HG03378 (cell line): ENCODE measurements around the gene TAS1R2.
A peak's percentile ranks its signal among the peaks of the same experiment; 100 is the strongest.
"Not testable (repeated sequence)": the region's sequence is repeated elsewhere in the genome, so short reads cannot be mapped to it uniquely, and the experiment has no call there.

Experiments
- ATAC-seq: cut with Tn5 transposase; IDR thresholded peaks from one replicate; pipeline ENCODE4 v1.9.1; 2021; ENCODE audit warnings: mild to moderate bottlenecking, moderate library complexity; ENCODE audit not compliant: unreplicated experiment

Gene TAS1R2

DNA sequence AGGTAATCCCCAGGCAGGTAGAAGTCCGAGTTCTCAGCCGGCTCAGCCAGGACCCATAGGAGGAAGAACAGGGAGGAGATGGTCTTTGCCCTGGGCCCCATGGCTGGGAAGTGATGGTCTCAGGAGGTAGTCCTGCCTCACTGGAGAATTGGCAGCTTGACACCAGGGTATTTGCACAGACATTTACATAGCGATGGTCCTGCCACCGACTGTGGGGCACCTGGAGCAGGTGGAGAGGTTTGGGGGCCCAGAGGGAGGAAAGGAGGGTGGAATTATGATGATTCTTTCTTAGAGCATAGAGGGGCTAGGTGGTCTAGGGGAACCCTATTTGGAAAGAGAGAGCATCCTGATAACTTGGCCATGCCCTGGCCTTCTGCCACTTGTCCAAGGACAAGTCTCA, at the start of gene TAS1R2:
TAS1R2 (minus strand) TSS at position 101 of the 400 bp plus-strand sequence; CDS start at position 101, 0 bp downstream.
- ATAC-seq: no peak

DNA sequence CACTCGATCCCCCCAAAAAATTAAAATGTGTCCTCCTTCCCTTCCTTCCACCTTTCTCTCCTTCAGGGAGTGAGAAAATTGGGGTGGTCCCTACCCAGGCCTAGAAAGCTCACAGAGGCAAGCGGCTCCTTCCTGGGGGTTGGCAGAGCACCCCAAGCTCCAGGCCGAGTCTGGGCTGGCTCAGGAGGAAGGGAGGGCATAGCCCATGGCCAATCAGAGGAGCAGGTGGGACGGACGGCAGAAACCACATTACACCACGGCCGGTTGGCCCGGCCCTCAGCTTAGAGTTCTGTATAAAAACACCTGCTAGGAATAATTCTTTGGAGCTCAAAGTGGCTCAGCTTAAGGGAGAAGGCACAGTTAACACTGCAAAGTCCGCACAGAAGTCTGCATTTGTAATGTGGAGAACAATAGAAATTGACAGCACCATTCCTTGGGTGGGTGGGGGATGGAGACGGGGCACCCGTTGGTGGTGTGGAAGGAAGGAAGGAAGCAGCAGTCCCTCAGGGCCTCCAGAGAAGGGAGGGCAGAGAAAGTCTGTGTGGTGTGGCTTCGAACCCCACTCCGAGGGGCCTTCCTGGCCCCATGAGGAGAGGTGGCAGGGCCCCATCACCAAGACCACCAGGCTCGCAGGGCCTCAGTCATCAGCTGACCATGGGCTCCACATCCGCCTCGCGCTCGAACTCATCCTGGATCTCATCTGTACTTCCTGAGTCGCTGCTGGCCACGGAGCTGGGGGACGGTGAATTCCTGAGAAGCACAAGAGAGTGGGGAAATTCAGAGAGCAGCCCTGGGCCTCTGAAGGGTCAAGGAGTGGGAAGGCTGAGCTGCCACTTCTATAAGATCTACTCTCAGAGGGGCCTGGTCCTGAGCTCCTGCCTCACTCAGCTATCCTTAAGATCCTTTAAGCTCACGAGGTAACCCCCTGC, 48.7 kb upstream of the TAS1R2 start:
- ATAC-seq: no peak

DNA sequence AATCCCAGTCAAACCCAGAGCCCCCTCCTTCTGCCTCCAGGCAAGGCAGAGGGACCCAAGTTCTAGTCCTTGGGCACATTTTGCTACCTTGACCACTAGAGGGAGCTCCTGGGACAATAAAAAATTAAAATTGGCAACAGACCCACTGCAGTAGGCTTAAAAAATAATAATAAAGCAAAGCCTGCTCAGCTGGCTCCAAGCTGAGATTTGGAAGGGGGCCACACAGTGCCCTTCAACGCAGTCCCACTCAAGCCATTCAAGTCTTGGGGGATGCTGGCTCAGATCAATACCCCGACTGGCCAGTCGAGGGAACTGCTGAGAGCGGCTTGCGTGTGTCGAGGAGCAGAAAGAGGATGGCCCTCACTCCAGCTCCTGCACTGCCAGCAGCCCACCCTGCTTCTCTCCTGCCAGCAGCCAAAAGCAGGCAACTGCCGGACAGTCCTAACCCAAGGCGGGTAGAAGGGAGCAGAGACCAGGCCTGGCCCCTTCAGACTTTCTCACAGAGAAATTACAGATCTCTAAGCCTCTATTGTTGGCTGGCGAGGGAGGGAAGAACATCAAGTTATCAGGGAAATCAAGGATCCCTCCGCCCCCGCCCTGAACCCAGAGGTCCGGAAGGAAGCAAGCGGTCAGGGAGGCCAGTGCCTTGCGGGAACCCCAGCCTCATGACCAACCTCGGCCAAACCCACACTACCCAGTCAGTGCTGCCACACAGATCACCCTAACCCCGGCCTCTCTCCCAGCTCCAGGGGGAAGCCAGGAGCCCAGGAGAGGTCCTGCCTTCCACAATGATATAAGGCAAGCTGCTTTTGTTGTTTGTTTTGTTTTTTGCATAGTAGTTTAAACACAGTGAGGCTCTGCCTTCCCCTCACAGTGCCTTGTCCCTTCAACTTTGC, 47.8 kb upstream of the TAS1R2 start:
- no peak for ATAC-seq

DNA sequence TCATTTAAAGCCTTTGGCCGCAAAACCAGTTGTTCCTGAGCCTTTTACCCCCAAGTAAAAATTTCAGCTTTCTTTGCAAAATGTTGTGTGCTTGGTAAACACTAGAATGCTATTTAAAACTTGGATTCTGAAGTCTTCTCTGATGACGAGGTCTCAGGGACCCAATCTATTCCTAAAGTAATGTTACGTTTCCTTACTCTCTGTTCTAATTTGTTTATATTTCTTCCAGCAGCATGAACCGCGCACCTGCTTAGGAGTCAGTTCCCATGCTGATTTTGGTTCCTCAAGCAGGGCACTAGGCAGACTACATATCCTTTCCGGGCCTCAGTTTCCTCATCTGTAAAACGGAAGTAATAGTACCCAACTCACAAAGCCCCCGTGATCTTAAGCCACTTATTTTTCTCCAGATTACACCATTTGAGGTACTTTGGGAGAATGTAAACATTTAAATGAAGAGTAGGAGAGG, 43.9 kb upstream of the TAS1R2 start:
- no peak for ATAC-seq

DNA sequence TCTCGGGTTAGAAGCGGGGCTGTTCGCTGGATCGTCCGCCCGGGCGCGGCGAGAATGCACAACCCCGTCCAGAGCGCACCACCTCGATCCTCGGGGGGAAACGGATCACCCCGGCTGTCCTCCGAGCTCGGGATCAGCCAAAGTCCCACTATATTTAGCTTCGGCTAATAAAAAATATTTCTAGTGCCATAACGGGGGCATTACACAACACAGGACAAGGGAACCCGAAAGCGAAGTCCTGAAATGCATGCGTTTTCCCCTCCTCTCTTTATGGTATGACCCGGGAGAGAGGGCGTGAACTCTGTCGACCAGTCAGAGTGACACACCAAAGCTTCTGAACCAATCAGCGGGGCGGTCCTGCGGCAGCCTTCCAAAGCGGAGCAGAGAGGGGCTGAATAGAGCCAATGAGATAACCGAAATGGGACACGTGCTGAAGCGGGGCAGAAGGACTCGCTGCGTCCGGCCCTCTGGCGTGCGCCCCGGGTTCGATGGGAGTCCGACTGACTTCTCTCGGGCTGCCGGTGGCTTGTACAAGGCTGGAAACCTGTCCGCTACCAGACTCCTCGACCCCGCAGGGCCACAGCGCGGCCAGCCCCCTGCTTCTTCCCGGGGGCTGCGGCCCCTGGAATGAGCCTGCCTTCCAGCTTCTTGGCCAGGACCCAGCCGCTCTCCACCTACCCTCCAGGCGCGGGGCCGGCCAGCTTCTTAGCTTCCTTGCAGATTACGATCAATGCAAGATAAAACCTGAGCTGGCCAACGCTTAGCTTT, 43.2 kb upstream of the TAS1R2 start, which contains the start of gene ALDH4A1:
ALDH4A1 (minus strand) TSS at position 33 of the 768 bp plus-strand sequence; CDS start at position 1, 32 bp downstream.
- peak; percentile 95 for ATAC-seq

DNA sequence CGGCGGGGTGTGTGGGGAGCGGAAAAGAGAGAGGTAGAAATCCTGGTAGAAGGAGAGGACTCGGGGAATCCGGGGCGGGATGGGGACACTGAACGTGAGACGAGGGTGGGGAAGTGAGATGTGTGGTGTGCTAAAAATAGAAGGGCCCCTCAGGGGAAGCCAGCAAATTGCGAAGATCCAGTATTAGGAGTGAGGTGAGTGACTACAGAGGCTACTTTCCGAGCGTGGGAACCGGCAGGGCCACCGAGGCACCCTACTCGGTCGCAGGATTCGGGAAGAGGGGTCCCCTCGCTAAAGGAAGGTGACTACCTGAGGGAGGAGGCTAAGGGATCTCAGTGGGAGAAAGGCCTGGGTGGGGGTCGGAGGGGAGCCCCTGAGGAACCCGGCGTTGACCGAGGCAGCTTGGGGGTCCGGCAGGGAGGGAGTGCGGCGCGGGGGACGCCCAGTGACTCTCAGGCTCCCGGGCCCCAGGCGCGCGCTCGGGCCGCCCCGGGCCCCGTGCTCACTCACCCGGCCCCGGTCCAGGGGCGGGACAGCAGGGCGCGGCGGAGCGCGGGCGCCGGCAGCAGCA, 42.6 kb upstream of the TAS1R2 start:
- ATAC-seq: no peak

DNA sequence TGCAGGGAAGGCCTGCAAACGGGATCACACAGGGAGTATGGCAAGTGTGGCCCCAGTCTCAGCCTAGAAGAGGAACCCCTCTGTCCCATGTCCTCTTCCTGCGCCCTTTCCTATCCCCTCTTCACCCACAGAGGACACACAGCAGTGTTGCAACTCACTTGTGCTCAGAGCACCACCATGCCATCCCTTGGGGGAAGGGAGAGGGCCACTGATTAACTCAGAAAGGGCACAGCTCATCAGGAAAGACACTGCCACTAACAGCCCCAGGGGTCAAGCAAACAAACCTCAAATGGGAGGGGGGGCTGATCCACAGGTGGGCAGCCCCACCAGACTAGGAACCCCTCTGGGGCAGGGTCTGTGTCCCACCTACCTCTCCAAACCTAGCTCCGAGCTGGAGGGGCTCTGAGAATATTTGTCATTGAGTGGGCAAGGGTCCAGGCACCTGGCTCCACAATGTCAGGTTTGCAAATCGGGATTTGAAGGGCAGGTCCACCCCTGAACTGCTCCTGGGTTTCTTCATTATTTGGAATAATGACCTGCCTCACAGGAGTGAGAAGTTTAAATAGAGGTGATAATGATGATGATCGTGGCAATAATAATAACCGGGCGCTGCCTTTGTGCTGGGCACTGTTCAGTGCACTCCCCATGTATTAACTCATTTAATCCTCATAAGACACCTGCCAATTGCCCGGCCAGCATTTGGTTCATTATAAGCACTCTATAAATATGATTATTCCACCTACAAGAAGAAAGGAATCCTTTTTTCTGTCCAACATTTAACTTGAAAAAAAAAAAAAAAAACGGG, 41.9 kb upstream of the TAS1R2 start:
- ATAC-seq: no peak

DNA sequence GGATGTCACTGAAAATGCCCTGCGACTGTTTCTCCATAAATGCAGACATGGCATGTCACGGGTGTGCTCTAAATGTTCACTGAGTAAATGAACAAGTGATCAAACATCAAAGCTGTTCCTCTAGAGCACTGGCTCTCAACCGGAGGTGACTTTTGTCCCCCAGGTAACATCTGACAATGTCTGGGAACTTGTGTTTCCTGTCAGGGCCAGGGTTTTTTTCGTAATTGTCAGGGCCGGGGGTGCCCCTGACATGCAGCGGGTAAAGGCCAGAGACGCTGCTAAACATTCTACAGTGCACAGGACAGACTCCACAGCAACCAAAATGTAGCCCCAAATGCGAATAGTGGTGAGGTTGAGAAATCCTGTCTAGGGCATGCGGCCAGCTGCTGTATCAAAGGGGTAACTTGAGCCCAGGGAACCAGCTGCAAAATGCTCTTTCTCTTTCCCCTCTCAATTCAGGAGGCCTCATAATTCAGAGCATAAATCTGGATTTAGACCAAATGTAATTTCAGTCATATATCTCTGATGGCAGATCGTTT, 40.9 kb upstream of the TAS1R2 start:
- ATAC-seq: no peak

DNA sequence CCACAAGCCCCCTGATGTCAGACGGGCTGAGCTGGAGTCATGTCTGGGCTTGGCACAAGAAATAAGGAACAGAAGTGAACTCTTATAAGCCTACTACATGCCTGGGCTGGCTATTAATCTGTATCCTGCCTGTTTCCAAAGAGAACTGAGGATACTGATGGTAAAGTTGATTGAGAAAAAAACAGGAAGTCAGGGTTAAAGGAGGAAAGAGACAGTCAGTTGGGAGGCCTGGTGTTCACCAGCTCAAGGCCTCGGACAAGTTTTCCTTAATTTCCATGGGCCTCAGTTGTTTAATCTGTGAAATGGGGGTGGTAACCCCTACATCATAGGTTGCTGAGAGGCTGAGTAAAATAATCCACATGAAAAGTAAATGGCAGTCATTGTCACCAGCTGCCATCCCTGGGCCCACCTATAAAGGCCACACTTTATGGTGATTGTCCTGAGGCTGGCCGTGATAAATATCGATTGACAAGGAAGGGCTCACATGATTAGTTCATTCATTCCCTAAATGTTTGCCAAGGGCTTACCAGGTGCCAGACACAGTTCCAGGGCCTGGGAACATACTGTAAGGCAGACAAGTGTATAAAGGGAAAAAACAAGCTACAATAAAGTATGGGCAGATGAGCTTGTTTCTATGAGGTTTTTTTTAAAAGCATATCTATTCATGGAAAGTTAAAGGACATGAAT, 40.0 kb upstream of the TAS1R2 start:
- ATAC-seq: no peak

DNA sequence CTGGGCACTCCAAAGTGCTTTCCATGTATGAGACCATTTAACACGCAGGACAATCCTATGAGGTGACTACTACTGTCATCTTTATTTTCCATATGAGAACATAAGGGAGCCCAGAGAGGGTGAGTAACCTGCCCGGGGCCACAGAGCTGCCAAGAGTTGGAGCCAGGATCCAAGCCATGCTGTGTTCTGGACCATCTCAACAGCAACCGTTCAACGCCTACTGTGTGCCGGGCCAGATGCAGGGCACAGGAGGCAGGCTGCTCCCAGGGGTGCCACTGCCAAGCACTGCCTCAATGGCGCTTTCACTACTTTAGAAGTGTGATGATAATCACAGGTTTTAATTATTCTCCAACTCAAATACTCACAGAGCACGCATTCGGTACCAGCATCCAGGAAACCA, 39.1 kb upstream of the TAS1R2 start:
- no peak for ATAC-seq

DNA sequence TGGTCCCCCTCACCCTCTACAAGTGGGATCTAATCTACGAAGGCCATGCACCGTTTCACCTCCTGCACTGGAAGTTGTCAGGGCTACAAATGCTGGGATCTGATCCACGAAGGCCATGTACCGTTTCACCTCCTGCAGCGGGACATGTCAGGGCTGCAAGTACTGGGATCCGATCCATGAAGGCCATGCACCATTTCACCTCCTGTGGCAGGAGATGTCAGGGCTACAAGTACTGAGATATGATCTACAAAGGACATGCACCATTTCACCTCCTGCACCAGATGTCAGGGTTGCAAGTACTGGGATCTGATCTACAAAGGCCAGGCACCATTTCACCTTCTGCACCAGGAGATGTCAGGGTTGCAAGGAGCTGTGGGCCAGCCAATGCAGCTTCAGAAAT, 35.9 kb upstream of the TAS1R2 start:
- ATAC-seq: no peak

DNA sequence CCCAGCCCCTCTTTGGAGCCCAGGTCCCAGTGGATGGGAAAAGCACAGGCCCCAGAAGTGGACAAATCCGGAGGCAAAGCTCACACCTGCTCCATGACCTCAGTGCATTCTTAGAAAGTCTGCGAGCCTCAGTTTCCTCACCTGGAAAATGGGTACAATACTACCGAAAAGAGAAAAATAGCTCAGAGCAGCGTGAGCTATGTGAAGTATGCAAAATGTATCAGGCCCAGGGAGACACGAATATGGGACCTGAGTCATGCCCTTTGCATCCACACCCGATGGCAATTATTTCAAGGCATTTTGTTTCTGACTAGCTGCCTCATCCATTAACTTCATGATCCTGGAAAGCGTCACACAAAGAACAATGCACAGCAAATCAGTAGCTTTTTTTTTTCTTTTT, 33.7 kb upstream of the TAS1R2 start:
- no peak for ATAC-seq

DNA sequence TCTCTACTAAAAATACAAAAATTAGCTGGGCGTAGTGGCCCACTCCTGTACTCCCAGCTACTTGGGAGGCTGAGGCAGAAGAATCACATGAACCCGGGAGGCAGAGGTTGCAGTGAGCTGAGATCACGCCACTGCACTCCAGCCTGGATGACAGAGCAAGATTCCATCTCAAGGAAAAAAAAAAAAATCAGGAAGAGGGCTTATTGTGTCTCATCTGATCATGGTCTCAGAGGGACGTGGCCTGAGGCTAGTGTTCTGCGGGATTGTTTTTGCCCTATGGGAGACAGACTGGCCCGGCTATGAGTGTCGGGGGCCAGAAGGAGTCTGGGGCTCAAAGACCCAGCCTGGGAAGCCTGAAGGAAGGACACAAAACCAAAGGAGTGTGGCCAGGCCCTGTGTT, 32.4 kb upstream of the TAS1R2 start:
- ATAC-seq: not testable (repeated sequence)

DNA sequence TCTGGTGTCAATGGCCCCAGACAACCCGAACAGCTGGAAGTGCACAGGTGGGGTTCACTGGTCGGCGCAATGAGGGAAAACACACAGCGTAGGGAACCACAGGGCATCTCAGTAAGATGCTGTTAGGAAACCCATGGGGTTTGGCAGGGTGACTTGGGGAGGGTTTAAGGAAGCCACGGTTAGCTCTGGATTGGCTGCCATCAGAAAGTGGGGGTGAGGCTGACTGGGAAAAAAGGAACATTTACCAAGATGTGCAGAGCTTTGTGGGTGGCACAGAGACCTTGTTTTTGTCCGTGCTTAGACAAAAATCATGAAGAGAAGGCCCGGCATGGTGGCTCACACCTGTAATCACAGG, 31.9 kb upstream of the TAS1R2 start:
- no peak for ATAC-seq

DNA sequence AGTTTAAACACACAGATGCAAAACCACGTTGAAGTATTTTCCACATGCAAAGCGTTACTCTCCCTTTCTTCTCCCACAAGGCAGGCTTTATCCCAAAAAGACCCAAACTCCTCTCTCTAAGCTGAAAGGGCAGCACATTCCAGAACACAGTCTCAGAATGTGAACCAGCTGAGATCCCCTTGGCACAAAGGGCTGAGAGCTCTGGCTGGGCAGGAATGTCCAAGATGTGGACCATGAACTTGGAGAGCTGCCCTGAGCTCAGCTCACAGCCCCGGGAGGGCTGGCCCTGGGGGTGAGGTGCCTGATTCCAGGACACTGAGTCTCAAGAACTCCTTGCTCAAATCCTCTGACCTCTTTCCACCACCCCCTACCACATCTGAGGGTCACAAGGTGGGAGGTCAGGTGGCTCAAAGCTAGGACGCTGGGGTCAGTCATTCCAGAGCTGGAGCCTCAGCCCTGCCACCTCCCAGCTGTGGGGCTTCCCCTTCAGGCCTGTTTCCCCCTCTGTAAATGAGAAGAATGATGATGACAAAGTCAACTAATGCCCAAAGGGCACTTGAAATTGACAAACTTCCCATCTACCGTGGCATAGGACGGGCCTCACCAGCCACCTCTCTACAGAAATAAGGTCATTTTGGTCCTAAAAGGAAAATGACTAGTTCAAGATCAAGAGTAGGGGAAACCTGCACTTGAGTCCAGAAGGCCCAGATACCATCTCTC, 31.4 kb upstream of the TAS1R2 start:
- no peak for ATAC-seq

DNA sequence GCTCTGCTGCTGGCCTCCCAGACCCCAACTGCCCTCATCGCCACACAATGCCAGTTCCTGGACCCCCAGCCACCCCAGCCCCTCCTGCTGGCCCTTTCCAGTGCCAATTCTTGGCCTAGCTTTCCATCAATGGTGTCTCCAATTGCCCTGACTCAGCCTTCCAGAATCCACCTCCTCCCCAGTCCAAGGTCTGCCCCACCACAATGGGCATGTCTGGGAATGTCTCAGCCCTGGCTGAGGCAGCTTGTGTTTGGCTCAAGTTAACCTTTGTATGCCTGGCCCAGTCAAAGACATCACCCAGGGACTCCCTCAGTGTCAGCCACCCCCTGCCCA, 26.5 kb upstream of the TAS1R2 start:
- ATAC-seq: no peak

DNA sequence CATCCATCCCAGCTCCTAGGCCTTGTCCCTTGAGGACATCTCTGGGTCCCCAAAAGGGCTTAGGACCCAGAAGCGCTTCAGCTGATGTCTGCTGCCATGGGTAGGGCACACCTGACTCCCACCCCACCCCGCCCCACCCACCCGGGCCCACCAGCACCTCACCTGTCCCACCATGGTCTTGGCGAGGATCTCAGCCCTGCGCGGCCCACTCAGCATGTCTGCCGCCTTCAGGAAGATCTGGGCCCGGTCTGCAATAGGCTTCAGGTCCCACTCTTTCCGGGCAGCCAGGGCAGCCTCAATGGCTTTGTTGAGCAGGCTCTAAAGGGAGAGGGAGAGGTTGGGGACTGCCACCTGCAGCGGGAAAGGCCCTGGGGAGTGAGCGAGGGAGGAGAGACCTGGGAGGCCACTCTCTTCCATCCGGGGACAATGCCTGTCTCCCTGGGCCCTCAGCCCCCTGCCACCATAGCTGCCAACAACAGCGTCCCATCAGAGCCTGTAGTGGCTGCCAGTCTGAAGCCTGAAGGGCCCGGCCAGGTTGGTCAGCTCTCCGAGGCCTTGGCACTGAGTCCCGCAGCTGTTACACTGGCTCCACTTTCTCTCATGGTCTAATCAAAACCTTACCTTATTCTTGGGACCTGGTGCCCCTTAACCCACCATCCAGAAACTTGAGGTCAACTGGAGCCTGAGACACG, 26.0 kb upstream of the TAS1R2 start:
- no peak for ATAC-seq

DNA sequence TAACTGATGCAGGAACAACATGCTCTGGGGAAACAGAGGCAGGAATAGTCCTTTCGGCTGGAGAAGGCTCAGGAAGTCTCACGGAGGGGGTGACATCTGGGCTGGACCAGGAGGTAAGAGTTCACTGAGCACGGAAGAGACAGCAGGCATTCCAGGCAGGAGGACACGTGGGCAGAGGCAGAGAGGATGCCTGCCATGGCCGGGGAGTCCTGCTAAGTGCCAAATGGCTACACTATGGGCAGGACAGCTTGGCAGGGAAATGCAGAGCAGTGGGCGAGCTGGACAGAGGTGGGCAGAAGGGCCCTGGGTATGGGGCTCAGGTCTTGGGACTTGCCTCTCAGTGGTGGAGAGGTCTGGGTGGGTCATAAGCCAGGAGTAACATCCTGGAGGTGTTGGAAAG, 25.3 kb upstream of the TAS1R2 start:
- ATAC-seq: no peak
